GM18951 (cell line): ENCODE data around the gene CDH12.

Source experiments
- POLR2A ChIP-seq: IDR thresholded peaks from 4 replicates; pipeline ENCODE4 v1.6.1; 2011; ENCODE audit warnings: mild to moderate bottlenecking; ENCODE audit not compliant: insufficient read length, insufficient read depth; ENCODE audit errors: extremely low read depth
- in situ Hi-C: fragments of 300-500 bp; cut with MboI; formaldehyde crosslinking; loops from one replicate; pipeline ENCODE4 v1.12.0; 2022; ENCODE audit warnings: low sequenced_read_pairs, mixed read lengths, inconsistent platforms; ENCODE audit not compliant: unreplicated experiment

Gene CDH12

DNA sequence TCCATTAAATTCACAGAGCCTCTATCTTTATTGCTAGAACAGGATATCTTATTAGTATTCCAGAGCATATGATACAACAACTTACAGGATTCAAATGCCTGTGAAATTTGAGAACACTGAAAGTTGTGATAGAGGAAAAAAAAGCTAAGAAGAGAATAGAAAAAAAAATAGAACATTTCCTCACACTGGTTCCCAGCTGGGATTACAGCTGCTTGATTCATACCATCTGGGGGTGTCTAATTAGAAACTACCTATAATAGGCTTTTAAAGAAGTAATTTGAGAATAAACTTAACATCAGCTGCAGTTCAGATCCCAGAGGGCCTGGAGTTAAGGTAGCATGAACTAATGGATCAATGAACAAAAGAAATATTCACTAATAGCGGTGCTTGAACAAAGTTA is 922.0 kb downstream of the CDH12 start:
- in situ Hi-C loops = no loop called here
- TF ChIP-seq POLR2A = no peak

DNA sequence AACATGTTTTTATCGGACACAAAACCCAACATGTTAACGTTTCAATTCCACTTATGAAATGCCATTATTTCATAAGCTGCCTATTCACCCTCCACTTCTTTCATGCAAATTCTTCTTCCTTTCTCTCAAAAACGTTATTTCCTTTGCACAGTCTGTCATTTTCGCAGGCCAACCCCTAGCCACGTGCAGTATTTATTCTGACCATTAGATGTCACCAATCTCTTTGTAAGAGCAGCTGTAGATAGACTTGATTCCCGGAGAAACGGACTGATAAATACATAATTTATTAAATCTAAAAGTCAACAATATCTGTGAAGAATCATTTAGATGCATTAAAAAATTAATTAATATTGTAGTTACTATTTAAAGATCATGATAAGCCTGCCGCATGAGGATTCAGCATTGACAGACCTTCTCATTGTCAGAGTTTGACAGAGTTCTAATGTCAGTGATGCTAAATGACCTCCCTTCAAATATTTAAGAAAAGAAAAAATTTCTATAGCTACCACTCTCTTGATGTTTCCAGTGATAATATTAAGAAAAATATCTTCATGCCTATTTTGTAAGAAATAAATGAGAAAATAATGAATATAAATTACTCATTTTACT is 933.6 kb downstream of the CDH12 start:
- in situ Hi-C loops = no loop called here
- no peak for TF ChIP-seq POLR2A

DNA sequence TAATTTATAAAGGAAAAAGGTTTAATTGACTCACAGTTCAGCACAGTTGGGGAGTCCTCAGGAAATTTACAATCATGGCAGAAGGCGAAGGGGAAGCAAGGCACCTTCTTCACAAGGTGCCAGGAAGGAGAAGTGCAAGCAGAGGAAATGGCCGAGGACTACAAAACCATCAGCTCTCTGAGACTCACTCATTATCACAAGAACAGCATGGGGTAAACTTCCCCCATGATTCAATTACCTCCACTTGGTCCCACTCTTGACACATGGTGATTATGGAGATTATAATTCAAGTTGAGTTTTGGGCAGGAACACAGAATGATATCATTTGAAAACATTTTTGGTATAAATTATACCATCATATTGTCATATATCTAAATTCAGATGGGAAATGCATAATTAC is 934.7 kb downstream of the CDH12 start:
- TF ChIP-seq POLR2A = no peak
- in situ Hi-C loops = no loop called here

DNA sequence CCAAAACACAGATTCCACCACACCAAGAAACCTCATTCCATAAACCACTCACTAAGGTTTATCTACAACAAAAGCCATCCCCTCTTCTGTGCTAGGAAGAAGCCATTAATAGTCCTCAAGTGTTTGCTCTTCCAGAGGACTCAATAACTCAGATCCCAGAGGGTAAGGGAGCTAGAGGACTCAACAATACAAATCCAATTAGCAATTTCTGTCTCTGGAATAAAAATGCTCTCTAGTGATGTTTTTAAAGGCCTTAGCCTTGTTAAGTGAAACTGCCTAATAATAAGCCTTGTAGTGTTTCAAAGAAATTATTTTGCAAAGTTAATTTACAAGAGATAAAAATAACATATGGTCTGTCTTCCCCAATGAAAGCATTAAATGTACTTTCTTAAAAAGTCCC is 942.4 kb downstream of the CDH12 start:
- TF ChIP-seq POLR2A = no peak
- in situ Hi-C loops = no loop called here

DNA sequence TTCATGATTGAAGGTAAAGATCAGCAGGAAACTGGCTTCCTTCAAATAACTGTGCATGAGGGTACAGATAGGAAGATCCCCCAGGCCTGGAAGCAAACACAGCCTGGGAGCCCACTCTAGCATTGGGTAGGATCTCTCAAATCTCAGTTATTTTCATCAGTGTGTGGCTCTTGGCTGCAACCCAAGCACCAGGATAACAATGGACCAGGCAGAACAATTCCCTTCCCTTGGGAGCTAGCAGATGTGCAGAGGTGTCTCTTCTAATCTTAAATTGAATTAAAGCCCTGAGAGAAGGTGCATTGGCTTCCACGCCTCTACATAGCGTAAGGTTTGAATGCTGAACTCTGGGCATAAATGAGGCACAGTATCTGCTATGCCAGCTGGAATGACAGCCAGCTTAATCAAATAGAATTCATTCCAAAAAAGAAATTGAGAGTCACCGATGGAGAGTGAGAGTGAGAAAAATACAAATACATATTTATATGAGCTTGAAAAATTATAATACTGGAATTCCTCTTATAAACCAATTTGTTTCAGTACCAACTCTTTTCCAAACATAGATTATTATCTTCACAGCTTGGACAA is 957.3 kb downstream of the CDH12 start:
- in situ Hi-C loops = no loop called here

DNA sequence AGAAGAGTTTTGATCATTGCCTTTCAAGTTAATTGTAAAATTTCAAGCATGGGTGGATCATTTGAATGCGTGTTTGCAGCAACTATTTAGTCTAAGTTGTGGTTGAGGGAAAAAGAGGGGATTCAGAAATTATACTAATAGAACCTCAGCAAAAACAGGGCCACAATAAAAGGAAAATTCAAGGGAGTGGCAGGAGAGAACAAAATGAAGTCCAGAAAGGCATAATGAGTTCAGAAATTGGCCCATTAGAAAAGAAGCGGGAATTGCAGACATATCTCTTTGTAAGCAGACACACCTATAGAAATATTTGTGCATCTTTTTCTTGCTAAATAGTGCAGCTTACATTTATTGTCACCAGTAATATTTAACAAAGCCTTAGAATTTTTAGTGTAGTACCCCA is 960.0 kb downstream of the CDH12 start:
- in situ Hi-C loops = no loop called here
- TF ChIP-seq POLR2A = no peak

More for the DNA sequence above, 957.3 kb downstream of the CDH12 start:
- no peak for TF ChIP-seq POLR2A

DNA sequence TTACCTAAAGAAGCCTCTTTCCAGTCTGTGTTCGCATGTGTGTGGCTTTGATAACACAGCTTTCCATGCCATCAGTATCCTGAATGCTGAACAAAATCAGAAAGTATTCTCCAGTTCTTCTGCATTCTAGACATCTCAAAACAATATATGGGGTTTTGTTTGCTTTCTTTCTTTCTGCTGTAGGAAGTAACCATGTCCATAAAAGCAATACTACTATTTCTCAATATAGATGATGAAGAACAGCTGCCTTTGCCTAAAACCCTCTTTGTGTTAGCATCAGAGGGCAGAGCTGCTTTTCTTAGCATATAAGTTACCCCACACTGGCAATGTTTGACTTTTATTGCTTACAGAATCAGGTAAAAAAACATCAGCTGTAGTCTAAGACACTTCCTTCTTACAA is 963.6 kb downstream of the CDH12 start:
- no peak for TF ChIP-seq POLR2A
- in situ Hi-C loops = no loop called here

DNA sequence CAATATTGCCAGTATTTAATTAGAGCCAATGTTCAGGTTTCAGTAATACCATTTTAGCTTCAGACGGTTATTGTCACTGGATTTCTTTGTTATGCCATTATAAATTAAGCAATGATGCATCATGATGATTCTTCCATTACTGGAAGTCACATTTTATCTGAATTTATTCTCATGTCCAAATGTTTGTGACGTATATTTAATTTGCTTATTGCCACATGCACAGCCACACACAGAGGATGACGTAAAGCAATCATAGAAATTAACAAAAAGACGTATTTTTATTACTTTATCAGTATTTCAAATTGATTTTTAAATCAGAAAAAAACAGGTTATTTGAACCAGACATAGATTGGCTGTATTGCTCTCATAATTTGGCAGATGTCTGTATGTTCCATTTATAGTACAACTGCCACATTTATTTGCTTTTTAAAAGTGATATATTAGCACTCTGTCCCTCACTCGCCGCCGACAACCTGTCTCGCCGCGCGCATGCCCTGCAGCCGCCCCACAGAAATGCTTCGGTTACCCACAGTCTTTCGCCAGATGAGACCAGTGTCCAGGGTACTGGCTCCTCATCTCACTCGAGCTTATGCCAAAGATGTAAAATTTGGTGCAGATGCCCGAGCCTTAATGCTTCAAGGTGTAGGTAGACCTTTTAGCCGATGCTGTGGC is 970.9 kb downstream of the CDH12 start:
- in situ Hi-C loops = no loop called here

DNA sequence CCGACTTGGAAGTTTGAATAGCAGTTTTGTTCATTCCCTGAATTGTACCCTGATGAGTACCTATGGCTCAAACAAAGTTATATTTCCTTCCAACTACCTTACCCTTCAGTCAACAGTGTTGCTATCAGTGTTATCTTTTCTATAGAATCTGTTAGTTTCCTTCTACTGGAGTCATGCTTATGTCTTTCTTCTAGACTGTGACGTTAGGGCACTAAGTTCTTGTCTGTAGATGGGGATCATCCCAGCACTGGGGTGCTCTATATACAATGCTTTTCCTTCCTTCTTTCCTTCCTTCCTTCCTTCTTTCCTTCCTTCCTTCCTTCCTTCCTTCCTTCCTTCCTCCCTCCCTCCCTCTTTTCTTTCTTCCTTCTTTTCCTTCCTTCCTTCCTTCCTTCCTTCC is 973.0 kb downstream of the CDH12 start:
- TF ChIP-seq POLR2A = no peak
- in situ Hi-C loops = no loop called here

More for the DNA sequence above, 970.9 kb downstream of the CDH12 start:
- no peak for TF ChIP-seq POLR2A

DNA sequence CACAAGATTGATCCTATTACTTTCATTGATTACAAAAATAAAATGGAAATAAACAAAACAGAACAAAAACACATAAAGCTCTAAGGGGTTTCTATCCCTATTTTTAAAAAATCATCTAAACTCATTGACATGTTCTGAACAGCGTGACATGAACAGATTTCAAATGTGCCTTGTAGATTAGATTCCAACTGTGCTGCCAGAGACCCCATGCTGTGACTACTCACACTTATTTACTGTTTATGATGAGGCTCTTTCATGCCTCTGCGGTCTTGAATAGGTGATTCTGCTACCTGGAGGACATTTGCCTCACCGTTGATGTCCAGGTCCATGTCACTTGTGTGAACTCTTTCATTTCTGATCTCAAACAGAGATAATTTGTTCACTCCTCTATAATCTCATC is 990.2 kb downstream of the CDH12 start:
- in situ Hi-C loops = no loop called here
- no peak for TF ChIP-seq POLR2A

DNA sequence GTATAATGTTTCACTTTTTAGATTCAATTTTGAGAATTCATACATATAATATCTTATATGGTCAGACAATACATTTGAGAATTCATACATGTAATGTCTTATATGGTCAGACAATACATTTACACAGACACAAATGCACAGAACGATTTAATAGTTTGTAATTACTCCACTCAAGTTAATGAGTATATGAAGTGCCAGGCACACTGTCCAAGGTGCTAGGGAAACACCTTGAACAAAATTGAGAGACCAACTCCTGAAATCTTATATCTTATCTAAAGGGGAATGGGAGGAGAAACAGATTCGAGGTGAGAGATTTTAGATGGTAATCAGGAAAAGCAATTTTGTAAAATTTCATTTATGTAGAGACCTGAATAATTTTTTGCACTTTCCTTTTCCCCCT is 994.7 kb downstream of the CDH12 start:
- no peak for TF ChIP-seq POLR2A
- in situ Hi-C loops = no loop called here

DNA sequence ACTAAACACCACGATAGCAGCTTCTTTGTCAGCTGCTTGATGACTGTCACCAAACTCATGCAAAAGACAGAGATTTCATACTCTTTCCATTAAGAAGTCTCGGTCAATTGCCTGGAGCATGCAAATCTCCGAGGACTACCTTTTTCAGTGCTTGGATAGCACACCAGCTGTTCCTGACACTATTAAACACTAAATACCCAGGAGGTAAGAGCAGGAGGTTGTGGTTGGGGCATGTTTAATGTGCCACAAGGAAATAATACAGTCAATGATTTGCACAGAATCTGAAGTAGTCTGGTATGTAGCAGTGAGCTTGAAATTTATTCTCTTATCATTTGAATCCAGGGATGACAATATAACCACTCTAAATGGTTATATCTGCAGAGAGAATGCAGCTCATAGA is 996.2 kb downstream of the CDH12 start:
- in situ Hi-C loops = no loop called here
- no peak for TF ChIP-seq POLR2A

DNA sequence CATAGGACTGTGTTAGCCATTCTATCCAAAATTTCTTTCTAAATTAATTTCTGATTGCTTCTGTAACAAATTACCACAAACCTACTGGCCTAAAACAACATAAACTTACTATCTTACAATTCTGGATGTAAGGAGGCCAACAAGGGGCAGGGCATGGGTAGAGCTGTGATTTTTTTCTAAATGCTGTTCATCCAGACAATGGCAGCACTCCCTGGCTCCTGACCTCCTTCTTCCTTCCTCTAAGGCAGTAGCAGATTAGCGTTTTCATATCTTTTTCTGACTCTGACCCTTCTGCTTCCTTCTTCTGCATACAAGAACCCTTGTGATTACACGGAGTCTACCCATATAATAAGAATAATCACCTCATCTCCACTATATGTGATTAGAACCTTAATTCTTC is 1005.8 kb downstream of the CDH12 start:
- no peak for TF ChIP-seq POLR2A
- in situ Hi-C loops = no loop called here

DNA sequence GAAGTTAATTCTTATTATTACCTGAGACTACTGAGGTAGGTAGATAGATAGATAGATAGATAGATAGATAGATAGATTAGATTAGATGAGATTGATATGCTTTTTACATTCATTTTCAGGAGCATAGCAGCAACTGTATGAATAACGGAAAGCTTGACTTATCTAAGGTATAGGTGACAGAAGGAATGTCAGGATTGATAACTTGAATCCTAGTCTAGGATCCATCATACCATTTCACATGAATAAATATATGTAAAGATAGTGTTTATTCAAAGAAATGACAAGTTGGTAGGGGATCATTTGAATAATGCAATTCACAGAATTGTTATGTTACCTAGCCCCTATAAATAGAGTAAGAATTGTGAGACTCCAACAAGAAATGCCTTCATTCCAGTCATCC is 1008.2 kb downstream of the CDH12 start:
- no peak for TF ChIP-seq POLR2A
- in situ Hi-C loops = no loop called here
